GM21360 (cell line): Measurements from ENCODE around the gene REEP5.
"Not testable (repeated sequence)": the region's sequence is repeated elsewhere in the genome, so short reads cannot be mapped to it uniquely, and the experiment has no call there.

Experiments used
- ATAC-seq: cut with Tn5 transposase; IDR thresholded peaks from one replicate; pipeline ENCODE4 v1.9.1; 2021; ENCODE audit warnings: mild to moderate bottlenecking, moderate library complexity; ENCODE audit not compliant: unreplicated experiment

REEP5 gene

DNA sequence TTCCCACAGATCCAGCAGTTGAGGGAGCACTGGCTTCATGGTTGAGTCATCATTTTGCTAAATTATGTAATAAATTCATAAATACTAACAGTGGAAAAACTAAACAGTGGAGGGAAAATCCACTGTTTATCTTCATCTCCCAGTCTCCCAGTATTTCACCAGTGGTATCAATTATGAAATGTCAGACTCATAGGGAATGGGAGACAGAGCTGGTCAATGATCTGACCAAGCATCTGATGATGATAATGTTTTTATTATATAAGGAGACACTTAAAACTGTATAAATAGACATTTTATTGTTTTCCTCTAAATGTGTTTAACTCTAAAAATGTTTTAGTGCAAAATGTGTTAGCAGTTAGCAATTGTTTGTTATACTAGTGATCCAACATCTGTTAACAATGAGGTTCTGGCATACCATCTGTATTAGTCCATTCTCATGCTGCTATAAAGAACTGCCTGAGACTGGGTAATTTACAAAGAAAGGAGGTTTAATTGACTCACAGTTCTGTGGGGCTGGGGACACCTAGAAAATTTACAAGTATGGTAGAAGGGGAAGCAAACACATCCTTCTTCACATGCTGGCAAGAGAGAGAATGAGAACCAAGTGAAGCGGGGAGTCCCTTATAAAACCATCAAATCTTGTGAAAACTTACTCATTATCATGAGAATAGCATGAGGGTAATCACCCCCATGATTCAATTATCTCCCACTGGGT lies 11.8 kb upstream of the REEP5 start:
- ATAC-seq = no peak

DNA sequence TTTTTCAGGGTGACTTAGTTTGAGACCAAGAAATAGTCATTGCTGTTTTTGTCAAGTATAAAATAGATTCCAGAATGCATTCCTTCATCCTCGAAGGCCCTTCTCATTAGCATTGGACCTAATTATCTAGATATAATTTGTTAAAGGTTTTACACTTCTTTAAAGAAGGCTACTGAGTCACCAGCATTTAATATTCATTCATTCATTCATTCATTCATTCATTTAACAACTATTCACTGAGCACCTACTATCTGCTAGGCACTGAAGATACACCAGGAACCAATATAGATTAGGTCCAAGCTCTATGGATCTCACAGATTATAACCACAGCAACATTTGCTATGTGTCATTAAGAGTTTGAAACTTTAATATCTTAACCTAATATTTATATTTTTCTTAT lies 11.1 kb upstream of the REEP5 start:
- ATAC-seq = no peak

DNA sequence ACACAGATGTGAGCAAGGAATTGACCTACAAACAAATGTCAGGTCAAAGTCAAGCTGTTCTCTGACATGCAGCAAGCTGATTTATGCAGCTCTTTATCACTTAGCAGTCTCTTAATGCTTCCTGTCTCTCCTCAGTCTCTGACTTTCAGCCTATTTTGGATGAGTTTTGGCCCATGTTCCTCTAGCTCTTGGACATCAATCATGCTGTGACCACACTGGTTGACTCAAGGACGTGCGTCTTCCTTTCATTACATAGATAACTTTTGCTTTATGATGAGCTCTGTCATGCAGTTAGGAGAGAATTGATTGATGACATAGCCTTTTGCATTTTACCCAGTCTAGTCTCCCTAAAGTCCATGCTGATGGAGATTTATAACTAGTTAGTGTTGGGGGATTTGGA lies 9.4 kb upstream of the REEP5 start:
- no peak for ATAC-seq

GRCh38 chr5:112930082-112930344 lies 8.0 kb upstream of the REEP5 start:
- ATAC-seq = peak; percentile 57

DNA sequence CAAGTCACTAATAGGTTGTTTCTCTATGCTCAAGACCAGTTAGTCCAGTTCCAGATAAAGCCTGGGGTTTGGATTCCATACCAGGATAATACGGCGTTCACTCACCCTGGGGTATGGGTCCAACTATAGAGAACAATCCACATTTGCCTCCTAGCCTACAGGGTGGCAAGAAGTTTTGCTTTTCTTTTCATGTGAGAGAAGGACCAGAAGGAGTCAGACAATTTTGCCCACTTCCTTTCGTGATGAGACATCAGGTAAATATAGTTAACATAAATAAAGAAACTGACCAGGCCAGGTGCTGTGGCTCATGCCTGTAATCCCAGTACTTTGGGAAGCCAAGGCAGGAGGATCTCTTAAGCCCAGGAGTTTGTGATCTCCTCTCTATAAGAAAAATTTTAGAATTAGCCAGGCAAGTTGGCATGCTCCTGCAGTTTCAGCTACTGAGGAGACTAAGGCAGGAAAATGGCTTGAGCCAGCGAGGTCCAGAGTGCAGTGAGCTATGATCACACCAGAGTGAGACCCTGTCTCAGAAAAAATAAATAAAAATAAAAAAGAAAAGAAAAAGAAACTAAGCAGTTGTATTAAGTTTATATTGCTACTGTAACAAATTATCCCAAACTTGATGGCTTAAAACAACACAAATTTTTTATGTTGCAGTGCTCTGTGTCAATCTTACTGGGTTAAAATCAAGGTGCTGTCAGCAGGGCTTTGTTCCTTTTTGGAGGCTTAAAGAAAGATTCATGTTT lies 7.5 kb upstream of the REEP5 start:
- peak; percentile 56 for ATAC-seq

DNA sequence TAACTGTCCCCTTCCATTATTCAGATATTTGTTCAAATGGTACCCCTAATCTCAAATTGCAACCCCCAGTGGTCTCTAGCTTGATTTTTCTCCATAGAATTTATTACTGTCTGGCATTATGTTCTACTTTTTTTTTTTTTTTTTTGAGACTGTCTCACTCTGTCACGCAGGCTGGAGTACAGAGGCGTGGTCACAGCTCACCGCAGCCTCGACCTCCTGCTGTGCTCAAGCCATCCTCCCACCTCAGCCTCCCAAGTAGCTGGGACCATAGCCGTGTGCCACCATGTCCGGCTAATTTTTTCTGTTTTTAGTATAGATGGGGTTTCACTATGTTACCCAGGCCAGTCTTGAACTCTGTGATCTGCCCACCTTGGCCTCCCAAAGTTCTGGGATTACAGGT lies 2.0 kb upstream of the REEP5 start:
- no peak for ATAC-seq

DNA sequence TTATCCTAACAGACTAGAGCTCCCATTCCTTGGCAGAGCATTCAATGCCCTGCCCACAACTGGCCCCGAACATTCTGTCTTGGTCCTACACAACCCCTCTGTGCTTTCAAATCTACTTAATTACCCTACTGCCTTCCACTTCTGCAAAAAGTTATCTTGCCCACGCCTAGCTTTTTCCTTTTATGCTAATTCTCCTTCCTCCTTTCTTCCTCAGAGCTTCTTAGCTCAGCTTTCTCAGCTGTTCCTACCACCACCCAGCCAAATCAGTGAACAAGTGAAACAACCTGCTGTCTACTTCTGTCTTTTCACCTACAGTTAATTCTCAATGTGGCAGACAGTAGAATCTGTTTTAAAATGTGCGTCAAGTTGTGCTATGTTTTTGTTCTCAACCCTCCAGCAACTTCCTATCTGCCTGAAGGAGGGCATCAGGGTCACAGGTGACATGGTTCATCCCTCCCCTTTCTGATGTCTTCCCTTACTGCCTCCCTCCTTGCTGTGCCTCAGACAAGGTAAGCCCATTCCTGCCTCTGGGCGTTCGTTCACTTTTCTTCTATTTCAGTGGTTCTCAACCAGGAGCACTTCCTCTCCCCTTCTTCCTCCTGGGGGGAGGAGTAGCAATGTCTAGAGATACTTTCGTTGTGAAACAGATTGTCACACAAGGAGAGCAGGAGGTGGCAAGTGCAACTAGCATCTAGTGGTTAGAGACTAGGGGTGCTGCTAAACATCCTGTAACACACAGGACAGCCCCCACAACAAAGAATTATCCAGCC lies 1.3 kb upstream of the REEP5 start:
- peak; percentile 41 for ATAC-seq

DNA sequence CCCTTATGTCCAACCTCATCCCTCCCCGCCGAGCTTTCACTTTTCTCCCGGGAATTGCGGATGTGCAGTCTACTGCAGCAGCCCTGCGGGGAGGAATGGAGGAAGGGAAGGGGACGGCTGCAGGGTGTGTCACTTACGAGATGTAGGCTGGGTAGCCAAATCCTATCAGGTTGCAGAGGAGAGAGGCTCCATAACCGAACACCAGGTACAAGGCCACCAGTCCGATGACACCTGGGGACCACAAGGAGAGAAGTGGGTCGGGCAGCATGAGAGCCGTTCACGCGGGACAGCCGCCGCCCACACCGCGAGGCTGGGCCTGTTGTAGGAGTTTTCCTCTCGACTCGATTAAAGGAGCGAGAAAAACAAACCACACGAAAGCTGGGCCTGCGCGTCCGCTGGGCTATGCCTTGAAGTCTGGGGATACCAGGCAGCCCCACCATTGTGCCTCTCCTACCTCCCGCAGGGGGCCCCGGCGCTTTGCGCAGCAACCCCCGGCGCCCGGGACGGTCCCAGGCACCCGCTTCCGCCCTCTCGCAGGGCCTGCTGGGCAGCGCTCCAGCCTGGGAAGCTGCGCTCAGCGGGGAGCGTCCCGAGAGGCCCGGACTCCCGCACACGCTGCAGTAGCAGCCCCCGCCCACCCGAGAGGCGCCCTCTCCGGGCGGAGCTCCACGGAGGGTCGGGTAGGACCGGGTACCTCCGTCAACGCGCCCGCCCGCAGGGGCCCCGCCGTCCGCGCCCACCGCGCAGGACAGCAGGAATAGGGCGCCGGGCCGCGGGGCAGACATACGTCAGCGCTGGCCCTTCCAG lies 798 bp downstream of the REEP5 start:
- peak; percentile 34 for ATAC-seq

DNA sequence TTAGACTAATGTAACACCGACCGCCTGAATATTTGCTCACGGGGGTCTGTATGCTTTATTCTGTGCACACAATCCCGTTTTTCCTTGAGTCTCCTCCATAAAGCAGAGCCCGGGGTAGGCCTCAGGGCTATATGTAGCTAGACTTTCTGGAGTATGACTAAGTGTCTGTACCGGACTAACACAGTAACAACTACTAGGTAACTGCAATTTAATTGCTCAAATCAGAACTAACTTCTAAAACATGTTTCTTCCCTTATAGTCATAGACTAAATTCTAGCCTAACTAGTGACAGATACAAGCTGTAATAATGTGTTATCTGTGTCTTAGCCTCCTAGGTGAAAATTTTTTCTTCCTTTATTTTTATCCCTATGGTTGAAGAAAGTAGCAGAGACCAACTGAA lies 2.1 kb downstream of the REEP5 start:
- no peak for ATAC-seq

- ATAC-seq = no peak
Measured at GRCh38 chr5:112918679-112919078, 3.3 kb downstream of the REEP5 start.

- ATAC-seq = no peak
Measured at GRCh38 chr5:112918136-112918535, 3.9 kb downstream of the REEP5 start.

DNA sequence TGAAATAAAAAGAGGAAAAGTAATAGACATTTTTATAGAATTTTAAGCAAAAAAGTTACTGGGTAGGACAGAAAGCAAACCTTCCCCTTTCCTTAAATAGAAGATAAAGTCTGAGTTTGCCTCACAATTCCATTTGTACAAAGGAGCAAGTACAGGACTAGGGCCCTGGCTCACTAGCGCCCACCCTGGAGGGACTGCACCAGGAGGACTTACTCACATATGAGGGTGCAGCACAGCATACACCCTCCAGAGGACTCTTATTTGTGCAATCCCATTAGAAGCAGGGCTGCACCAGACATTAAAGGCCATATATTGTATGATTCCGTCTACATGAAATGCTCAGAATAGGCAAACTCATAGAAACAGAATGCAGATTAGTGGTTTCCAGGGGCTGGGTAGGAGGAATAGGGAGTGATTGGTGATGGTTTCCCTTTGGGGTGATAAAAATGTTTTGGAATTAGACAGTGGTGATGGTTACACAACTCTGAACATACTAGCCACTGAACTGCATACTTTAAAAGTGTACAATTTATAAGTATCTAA lies 4.5 kb downstream of the REEP5 start:
- no peak for ATAC-seq

GRCh38 chr5:112915831-112916230 lies 6.2 kb downstream of the REEP5 start:
- no peak for ATAC-seq

GRCh38 chr5:112914584-112914983 lies 7.4 kb downstream of the REEP5 start:
- ATAC-seq = no peak

GRCh38 chr5:112910529-112910928 lies 11.5 kb downstream of the REEP5 start:
- no peak for ATAC-seq

DNA sequence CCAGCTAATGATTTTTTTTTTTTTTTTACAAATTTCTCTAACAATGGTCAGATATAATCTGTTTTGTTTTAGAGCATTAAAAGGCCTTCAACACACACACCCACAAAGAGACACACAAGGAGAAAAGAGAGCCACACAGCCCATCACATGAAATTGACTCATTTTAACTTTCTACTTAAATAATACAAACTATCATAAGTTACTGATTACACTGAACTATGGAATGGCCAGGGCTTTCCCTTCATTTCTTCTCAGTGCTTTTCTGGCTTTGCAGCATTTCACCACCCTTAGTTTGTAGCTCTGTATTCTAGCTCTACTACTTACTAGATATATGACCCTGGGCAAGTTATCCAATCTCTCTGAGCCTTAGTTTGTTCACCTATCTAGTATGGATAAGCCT lies 13.2 kb downstream of the REEP5 start:
- no peak for ATAC-seq

- peak; percentile 60 for ATAC-seq
Measured at GRCh38 chr5:112907166-112907631, 14.8 kb downstream of the REEP5 start.

DNA sequence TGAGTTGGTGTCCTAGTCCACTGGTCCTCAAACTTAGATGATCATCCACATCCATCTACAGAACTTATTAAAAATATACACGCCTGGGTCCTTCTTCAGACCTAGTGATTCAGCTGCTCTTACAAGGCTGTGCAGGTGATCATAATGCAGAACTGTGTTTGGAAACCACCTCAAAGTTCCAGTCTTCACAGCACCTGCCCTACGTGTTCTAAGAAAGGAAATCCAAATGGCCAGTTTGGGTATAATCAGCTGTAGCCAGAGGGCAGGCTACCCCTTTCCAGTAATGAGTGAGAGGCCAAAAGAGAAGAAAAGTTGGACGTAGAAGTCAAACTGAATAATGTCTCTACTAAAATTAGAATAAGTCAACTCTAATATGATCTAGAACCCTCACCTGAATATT lies 15.4 kb downstream of the REEP5 start:
- peak; percentile 33 for ATAC-seq

DNA sequence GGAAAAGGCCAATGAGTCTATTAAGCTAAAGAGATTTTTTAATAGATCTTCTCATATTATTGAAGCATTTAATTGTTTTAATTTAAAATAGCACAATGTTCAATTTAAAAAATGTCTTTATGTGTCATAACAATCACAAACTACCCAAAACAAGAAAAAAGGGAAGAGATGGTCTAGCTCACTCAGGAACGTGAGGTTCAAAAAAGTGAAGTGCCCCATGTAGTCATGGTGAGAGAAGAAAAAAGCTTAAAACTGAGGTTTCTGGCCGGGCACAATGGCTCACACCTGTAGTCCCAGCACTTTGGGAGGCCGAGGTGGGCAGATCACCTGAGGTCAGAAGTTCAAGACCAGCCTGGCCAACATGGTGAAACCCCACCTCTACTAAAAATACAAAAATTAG lies 17.0 kb downstream of the REEP5 start:
- not testable (repeated sequence) for ATAC-seq

GRCh38 chr5:112902561-112902960 lies 19.5 kb downstream of the REEP5 start:
- ATAC-seq = no peak

DNA sequence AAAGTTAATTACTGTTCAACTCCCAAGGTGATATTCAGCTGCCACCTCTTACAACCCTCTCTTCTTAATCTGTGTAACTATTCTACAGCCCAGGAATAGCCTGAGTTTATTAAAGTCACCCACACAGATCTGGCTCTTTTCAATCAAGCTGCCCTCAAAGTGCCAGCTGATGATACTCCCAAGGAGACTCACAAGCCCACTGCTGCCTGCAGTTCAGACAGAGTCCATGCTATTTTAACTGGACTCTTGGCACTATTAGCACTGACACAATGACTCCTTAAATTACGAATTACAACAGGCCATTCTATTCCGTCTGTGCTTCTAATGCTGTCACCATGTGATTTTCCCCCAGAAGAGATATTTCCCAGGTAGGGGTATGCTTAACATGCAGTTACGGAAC lies 26.3 kb downstream of the REEP5 start:
- no peak for ATAC-seq
